ENCODE data around the gene CPSF3. TPM values are rescaled to one million over a fixed set of nuclear protein-coding genes. Genes with fewer than 3 reads are reported as not detected.
A peak's percentile ranks its signal among the peaks of the same experiment; 100 is the strongest.

Gene CPSF3
- total and polyA plus RNA-seq, 2 of the 13 experiments (the other 11 are each of a cell fraction or from before 2014, with no cell fraction given), result 19.8 to 93.0 TPM

- no peak for TF ChIP-seq ZNF44 (CRISPR knock-in tag; IDR thresholded peaks at IDR 0.05)
- TF ChIP-seq HMGA1 (CRISPR knock-in tag; conservative IDR thresholded peaks at IDR 0.05), result no peak
- no peak; the same call in 1 of the 2 replicates for TF ChIP-seq RFX3 (CRISPR knock-in tag; IDR thresholded peaks at IDR 0.05)
- 0 out of 2 replicates have a peak, but pooled peaks have one; percentile 21 for TF ChIP-seq SNAPC5 (CRISPR knock-in tag; IDR thresholded peaks at IDR 0.05; ENCODE audit: borderline replicate concordance)
- no peak for TF ChIP-seq NPAS2 (CRISPR knock-in tag; IDR thresholded peaks at IDR 0.05; ENCODE audit: borderline replicate concordance)
- TF ChIP-seq FOXK2 (IDR thresholded peaks at IDR 0.05), result no peak
- no peak for TF ChIP-seq HOXA9 (CRISPR knock-in tag; IDR thresholded peaks at IDR 0.05; ENCODE audit: borderline replicate concordance)
- TF ChIP-seq MAFG (CRISPR knock-in tag; IDR thresholded peaks at IDR 0.05), result no peak
- no peak for TF ChIP-seq RAD51 (IDR thresholded peaks at IDR 0.05; ENCODE audit: borderline replicate concordance)
- no peak for TF ChIP-seq ZBTB46 (CRISPR knock-in tag; IDR thresholded peaks at IDR 0.05; ENCODE audit: borderline replicate concordance)
- TF ChIP-seq KDM5B (CRISPR knock-in tag; IDR thresholded peaks at IDR 0.05; ENCODE audit: borderline replicate concordance), result no peak; the same call in 1 of the 2 replicates
- TF ChIP-seq NFKBIZ (CRISPR knock-in tag; IDR thresholded peaks at IDR 0.05), result no peak
- no peak for TF ChIP-seq CBFB (CRISPR knock-in tag; IDR thresholded peaks at IDR 0.05)
- TF ChIP-seq ZKSCAN8 (CRISPR knock-in tag; IDR thresholded peaks at IDR 0.05; ENCODE audit: borderline replicate concordance), result no peak
- TF ChIP-seq ZNF180 (CRISPR knock-in tag; IDR thresholded peaks at IDR 0.05; ENCODE audit: borderline replicate concordance, low read depth), result no peak
- TF ChIP-seq ZNF878 (CRISPR knock-in tag; IDR thresholded peaks at IDR 0.05), result 0 out of 2 replicates have a peak, but pooled peaks have one; percentile 41
- TF ChIP-seq ZNF564 (CRISPR knock-in tag; IDR thresholded peaks at IDR 0.05), result peak; percentile 70
- TF ChIP-seq ZNF891 (CRISPR knock-in tag; IDR thresholded peaks at IDR 0.05), result 0 out of 2 replicates have a peak, but pooled peaks have one; percentile 40
- no peak for TF ChIP-seq ZNF276 (CRISPR knock-in tag; IDR thresholded peaks at IDR 0.05; ENCODE audit: low read depth)
- TF ChIP-seq IRF1 (CRISPR knock-in tag; IDR thresholded peaks at IDR 0.05; ENCODE audit: low read depth), result no peak
- TF ChIP-seq MTERF4 (CRISPR knock-in tag; IDR thresholded peaks at IDR 0.05), result no peak; the same call in 1 of the 2 replicates
- no peak for TF ChIP-seq ZFX (CRISPR knock-in tag; IDR thresholded peaks at IDR 0.05; ENCODE audit: low read depth)
- TF ChIP-seq ZNF432 (CRISPR knock-in tag; IDR thresholded peaks at IDR 0.05; ENCODE audit: borderline replicate concordance), result no peak
Observed at GRCh38 chr2:9422321-9423099, 944 bp upstream of the CPSF3 start (continued).
